ENCODE measurements around the gene ADCK1. TPM values are rescaled to one million over a fixed set of nuclear protein-coding genes. Genes with fewer than 3 reads are reported as not detected.

Gene ADCK1
- total RNA-seq, 2 experiments from 2014 or later, result 7.1 to 8.7 TPM

DNA sequence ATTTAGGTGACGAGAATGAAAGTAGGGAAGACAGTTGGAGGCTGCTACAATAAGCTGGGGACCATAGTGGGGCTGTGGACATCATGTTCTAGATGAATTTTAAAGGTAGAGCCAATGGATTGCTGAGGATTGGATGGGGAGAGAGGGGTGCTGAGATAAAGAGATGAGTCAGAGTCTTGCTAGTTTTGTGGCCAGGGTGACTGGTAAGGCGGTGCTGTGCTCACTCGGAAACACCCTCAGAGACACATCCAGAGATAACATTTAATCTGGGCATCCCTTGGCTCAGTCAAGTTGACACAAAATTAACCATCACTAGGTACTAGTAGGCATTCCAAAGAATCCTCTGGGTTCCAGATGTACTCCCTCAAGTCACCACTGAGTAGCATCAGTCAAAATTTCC is 170.7 kb downstream of the ADCK1 start:
- Mint-ChIP-seq H3K4me3 (no peak overlapping the region), H3K36me3 (ENCODE audit: low read depth) (no peaks in the 10 kb centered on the region), H3K9me3 (no peaks in the 10 kb centered on the region), H3K27me3 (peaks cover 42% of the 10 kb centered on the region), H3K4me1 (ENCODE audit: low read depth) (no peaks in the 10 kb centered on the region), H3K27ac (no peak overlapping the region)
- Histone ChIP-seq H3K27ac (ENCODE audit: low read depth in 1 of 2, low read length in 2 of 2) (no peak overlapping the region), H3K4me1 (ENCODE audit: insufficient read depth, low read length) (peaks cover 4% of the 10 kb centered on the region), H3K27me3 (ENCODE audit: control insufficient read depth in 1 of 2, insufficient read depth in 2 of 2, low read length in 2 of 2) (peaks cover 14 to 15% of the 10 kb centered on the region in 2 experiments), H3K4me3 (ENCODE audit: low read length) (no peak overlapping the region), H3K36me3 (ENCODE audit: insufficient read depth, low read length) (no peaks in the 10 kb centered on the region), H3K9me3 (ENCODE audit: control insufficient read depth in 1 of 2, insufficient read depth in 1 of 2, low read length in 2 of 2) (no peaks in the 10 kb centered on the region)
- DNase-seq (no peak), ATAC-seq (ENCODE audit: poor library complexity) (no peak)
- ChIA-PET CTCF (no interaction called here), POLR2A (no interaction called here)
- TF ChIP-seq CTCF (IDR thresholded peaks at IDR 0.05), result no peak
- intact Hi-C loops (cut with DNase I, micrococcal nuclease), result no loop called here

DNA sequence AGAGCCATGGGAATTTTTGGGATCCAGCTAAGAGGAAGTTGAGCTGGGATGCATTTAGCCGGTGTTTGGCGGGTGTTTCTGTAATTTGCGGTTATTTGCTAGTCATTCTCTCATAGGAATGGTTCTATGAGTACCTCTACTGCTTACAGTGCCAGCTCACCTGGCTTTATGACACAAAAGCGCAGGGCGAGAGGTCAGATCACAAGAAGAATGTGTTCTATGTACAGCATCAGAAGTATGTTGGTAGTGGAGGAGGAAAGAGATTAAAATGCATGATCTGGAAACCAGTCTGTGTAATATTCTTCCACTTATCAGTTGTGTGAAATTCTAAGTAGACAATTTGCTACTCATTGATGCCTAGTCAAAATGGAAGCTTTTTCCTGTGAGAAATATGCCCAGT is 173.3 kb downstream of the ADCK1 start:
- CTCF ChIA-PET, result interaction anchor here (0.6 kb wide), 1 partner anchor 900 kb away, joined by 3 read pairs; no protein-coding TSS in a partner anchor
- H3K9me3 ChIP-seq (ENCODE audit: control insufficient read depth in 1 of 2, insufficient read depth in 1 of 2, low read length in 2 of 2), result no peaks in the 10 kb centered on the region
- H3K27me3 ChIP-seq (ENCODE audit: control insufficient read depth in 1 of 2, insufficient read depth in 2 of 2, low read length in 2 of 2), result peaks cover 3 to 7% of the 10 kb centered on the region in 2 experiments
- no peak for ATAC-seq (ENCODE audit: poor library complexity)
- TF ChIP-seq CTCF (IDR thresholded peaks at IDR 0.05), result no peak
- POLR2A ChIA-PET, result no interaction called here
- H3K36me3 Mint-ChIP-seq (ENCODE audit: low read depth), result no peaks in the 10 kb centered on the region
- no peak overlapping the region for H3K27ac ChIP-seq (ENCODE audit: low read depth in 1 of 2, low read length in 2 of 2)
- intact Hi-C loops (cut with DNase I, micrococcal nuclease), result no loop called here
- H3K36me3 ChIP-seq (ENCODE audit: insufficient read depth, low read length), result no peaks in the 10 kb centered on the region
- H3K4me1 Mint-ChIP-seq (ENCODE audit: low read depth), result no peaks in the 10 kb centered on the region
- no peak overlapping the region for H3K4me3 ChIP-seq (ENCODE audit: low read length)
- no peak for DNase-seq
- H3K27ac Mint-ChIP-seq, result no peak overlapping the region
- no peaks in the 10 kb centered on the region for H3K4me1 ChIP-seq (ENCODE audit: insufficient read depth, low read length)
- H3K4me3 Mint-ChIP-seq, result no peak overlapping the region
- H3K27me3 Mint-ChIP-seq, result peaks cover 29% of the 10 kb centered on the region
- H3K9me3 Mint-ChIP-seq, result no peaks in the 10 kb centered on the region

- POLR2A ChIA-PET, result no interaction called here
- intact Hi-C loops (cut with DNase I, micrococcal nuclease), result no loop called here
- Mint-ChIP-seq H3K27me3 (peaks cover 33% of the 10 kb centered on the region), H3K27ac (no peak overlapping the region), H3K9me3 (no peaks in the 10 kb centered on the region), H3K4me3 (no peak overlapping the region), H3K36me3 (ENCODE audit: low read depth) (no peaks in the 10 kb centered on the region), H3K4me1 (ENCODE audit: low read depth) (no peaks in the 10 kb centered on the region)
- DNase-seq (no peak), ATAC-seq (ENCODE audit: poor library complexity) (no peak)
- Histone ChIP-seq H3K4me1 (ENCODE audit: insufficient read depth, low read length) (no peaks in the 10 kb centered on the region), H3K9me3 (ENCODE audit: control insufficient read depth in 1 of 2, insufficient read depth in 1 of 2, low read length in 2 of 2) (peaks cover 0 to 6% of the 10 kb centered on the region in 2 experiments), H3K4me3 (ENCODE audit: low read length) (no peak overlapping the region), H3K36me3 (ENCODE audit: insufficient read depth, low read length) (no peaks in the 10 kb centered on the region), H3K27me3 (ENCODE audit: control insufficient read depth in 1 of 2, insufficient read depth in 2 of 2, low read length in 2 of 2) (peaks cover 5 to 22% of the 10 kb centered on the region in 2 experiments), H3K27ac (ENCODE audit: low read depth in 1 of 2, low read length in 2 of 2) (no peak overlapping the region)
- CTCF ChIA-PET, result interaction anchor here (0.5 kb wide), 1 partner anchor 161 kb away, joined by 4 read pairs; no protein-coding TSS in a partner anchor
- no peak for TF ChIP-seq CTCF (IDR thresholded peaks at IDR 0.05)
These were observed 176.7 kb downstream of the ADCK1 start for GRCh38 chr14:77976591-77976990.
